Measurements from ENCODE around the gene C16orf90.

C16orf90 gene

DNA sequence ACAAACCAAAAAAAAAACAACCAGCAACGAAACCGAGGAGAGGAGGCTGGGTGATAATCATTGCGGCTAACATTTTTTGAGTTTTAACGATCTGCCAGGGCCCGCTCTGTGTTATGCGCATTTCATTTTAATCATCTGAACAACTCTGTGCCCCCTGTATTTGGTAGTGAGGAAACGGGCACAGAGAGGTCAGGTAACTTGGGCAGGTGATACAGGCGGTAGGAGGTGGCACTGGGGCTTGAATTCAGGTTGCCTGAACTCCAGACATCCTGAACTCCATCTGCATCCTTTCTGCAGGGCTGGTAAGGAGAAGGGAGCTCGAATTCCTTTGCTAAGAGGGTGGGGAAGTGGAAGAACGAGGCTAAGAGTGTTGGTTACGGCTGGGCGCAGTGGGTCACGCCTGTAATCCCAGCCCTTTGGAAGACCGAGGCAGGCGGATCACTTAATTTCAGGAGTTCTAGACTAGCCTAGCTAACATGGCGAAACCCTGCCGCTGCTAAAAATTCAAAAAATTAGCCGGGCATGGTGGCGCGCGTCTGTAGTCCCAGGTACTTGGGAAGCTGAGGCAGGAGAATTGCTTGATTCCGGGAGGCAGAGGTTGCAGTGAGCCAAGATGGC lies 6.6 kb upstream of the C16orf90 start:
- H3K36me3 ChIP-seq (ENCODE audit: control insufficient read depth in 2 of 2, insufficient read depth in 1 of 2, low read length in 2 of 2), result peaks cover 13 to 18% of the 10 kb centered on the region in 2 experiments; a peak in 2 of 3 replicates
- CTCF ChIA-PET, result interaction anchor here (0.6 to 0.7 kb wide), 2 partner anchors 106 to 294 kb away, joined by 3 read pairs; no protein-coding TSS in a partner anchor
- POLR2A ChIA-PET, result no interaction called here
- H3K4me3 ChIP-seq (ENCODE audit: low read depth, low read length), result peak overlapping the region; percentile 85; the same call in 1 of the 2 replicates
- no peak for TF ChIP-seq MZF1 (tag by site-specific recombination; IDR thresholded peaks at IDR 0.05; ENCODE audit: borderline replicate concordance)
- no peak for TF ChIP-seq ZNF155 (tag by site-specific recombination; IDR thresholded peaks at IDR 0.05)
- TF ChIP-seq ZNF626 (tag by site-specific recombination; IDR thresholded peaks at IDR 0.05), result no peak
- no peak for TF ChIP-seq ZNF132 (tag by site-specific recombination; IDR thresholded peaks at IDR 0.05; ENCODE audit: borderline replicate concordance)
- no peak for TF ChIP-seq ZNF292 (tag by site-specific recombination; IDR thresholded peaks at IDR 0.05; ENCODE audit: borderline replicate concordance, low read depth)
- no peak for TF ChIP-seq ZNF350 (tag by site-specific recombination; IDR thresholded peaks at IDR 0.05)
- TF ChIP-seq ZNF777 (tag by site-specific recombination; IDR thresholded peaks at IDR 0.05; ENCODE audit: borderline replicate concordance), result no peak
- TF ChIP-seq, protein P1, sequence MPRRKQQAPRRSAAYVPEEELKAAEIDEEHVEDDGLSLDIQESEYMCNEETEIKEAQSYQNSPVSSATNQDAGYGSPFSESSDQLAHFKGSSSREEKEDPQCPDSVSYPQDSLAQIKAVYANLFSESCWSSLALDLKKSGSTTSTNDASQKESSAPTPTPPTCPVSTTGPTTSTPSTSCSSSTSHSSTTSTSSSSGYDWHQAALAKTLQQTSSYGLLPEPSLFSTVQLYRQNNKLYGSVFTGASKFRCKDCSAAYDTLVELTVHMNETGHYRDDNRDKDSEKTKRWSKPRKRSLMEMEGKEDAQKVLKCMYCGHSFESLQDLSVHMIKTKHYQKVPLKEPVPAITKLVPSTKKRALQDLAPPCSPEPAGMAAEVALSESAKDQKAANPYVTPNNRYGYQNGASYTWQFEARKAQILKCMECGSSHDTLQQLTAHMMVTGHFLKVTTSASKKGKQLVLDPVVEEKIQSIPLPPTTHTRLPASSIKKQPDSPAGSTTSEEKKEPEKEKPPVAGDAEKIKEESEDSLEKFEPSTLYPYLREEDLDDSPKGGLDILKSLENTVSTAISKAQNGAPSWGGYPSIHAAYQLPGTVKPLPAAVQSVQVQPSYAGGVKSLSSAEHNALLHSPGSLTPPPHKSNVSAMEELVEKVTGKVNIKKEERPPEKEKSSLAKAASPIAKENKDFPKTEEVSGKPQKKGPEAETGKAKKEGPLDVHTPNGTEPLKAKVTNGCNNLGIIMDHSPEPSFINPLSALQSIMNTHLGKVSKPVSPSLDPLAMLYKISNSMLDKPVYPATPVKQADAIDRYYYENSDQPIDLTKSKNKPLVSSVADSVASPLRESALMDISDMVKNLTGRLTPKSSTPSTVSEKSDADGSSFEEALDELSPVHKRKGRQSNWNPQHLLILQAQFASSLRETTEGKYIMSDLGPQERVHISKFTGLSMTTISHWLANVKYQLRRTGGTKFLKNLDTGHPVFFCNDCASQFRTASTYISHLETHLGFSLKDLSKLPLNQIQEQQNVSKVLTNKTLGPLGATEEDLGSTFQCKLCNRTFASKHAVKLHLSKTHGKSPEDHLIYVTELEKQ (tag by site-specific recombination; IDR thresholded peaks at IDR 0.05; ENCODE audit: borderline replicate concordance), result no peak
- no peak for TF ChIP-seq INSM2 (tag by site-specific recombination; IDR thresholded peaks at IDR 0.05)
- no peak for TF ChIP-seq KLF17 (tag by site-specific recombination; IDR thresholded peaks at IDR 0.05)
- TF ChIP-seq SCRT1 (tag by site-specific recombination; IDR thresholded peaks at IDR 0.05; ENCODE audit: borderline replicate concordance), result no peak
- TF ChIP-seq ZNF664 (tag by site-specific recombination; IDR thresholded peaks at IDR 0.05), result no peak
- TF ChIP-seq, protein P2, sequence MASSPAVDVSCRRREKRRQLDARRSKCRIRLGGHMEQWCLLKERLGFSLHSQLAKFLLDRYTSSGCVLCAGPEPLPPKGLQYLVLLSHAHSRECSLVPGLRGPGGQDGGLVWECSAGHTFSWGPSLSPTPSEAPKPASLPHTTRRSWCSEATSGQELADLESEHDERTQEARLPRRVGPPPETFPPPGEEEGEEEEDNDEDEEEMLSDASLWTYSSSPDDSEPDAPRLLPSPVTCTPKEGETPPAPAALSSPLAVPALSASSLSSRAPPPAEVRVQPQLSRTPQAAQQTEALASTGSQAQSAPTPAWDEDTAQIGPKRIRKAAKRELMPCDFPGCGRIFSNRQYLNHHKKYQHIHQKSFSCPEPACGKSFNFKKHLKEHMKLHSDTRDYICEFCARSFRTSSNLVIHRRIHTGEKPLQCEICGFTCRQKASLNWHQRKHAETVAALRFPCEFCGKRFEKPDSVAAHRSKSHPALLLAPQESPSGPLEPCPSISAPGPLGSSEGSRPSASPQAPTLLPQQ (tag by site-specific recombination; IDR thresholded peaks at IDR 0.05), result no peak
- TF ChIP-seq ZNF26 (tag by site-specific recombination; IDR thresholded peaks at IDR 0.05), result no peak
- TF ChIP-seq ZNF510 (tag by site-specific recombination; IDR thresholded peaks at IDR 0.05; ENCODE audit: insufficient replicate concordance), result no peak
- no peak for TF ChIP-seq ZFP37 (tag by site-specific recombination; IDR thresholded peaks at IDR 0.05)
- no peak for TF ChIP-seq ZNF776 (tag by site-specific recombination; IDR thresholded peaks at IDR 0.05; ENCODE audit: borderline replicate concordance)
- TF ChIP-seq ZNF621 (tag by site-specific recombination; IDR thresholded peaks at IDR 0.05), result no peak
- H3K9me3 ChIP-seq (ENCODE audit: control insufficient read depth, insufficient read depth, low read depth, low read length), result no peaks in the 10 kb centered on the region
- no peak overlapping the region for H3K27ac ChIP-seq (ENCODE audit: extremely low read depth, low read depth, low read length)
- no peaks in the 10 kb centered on the region for H3K4me1 ChIP-seq (ENCODE audit: control insufficient read depth, insufficient read depth, low read length)

All from HEK293 (cell line).